ENCODE data around the gene SOX18. TPM values are rescaled to one million over a fixed set of nuclear protein-coding genes. Genes with fewer than 3 reads are reported as not detected.

The SOX18 gene
- total and polyA plus RNA-seq, 2 experiments from 2014 or later = 0.21 TPM; not detected in 1

- Mint-ChIP-seq H3K4me1 (peaks cover 30% of the 10 kb centered on the region), H3K9me3 (no peaks in the 10 kb centered on the region), H3K27me3 (ENCODE audit: insufficient read depth, low read depth, poor library complexity) (peaks cover 72% of the 10 kb centered on the region), H3K36me3 (ENCODE audit: low read depth) (no peaks in the 10 kb centered on the region; the same call in 2 of the 3 replicates), H3K4me3 (peak overlapping the region; percentile 64), H3K27ac (no peak overlapping the region)
- Histone ChIP-seq H3K27ac (ENCODE audit: low read depth) (no peak overlapping the region), H3F3A (replicated peaks; ENCODE audit: low read depth) (peaks cover 10% of the 10 kb centered on the region; the same call in 1 of the 2 replicates), H3K4me2 (peak overlapping the region; percentile 88), H3K36me3 (ENCODE audit: insufficient read depth) (no peaks in the 10 kb centered on the region), H3K79me2 (replicated peaks; ENCODE audit: insufficient read depth) (no peaks in the 10 kb centered on the region), H3K27me3 (ENCODE audit: insufficient read depth) (peaks cover 91% of the 10 kb centered on the region), H3K9me2 (ENCODE audit: insufficient read depth) (no peaks in the 10 kb centered on the region), H3K4me1 (ENCODE audit: insufficient read depth) (peaks cover 35% of the 10 kb centered on the region), H3K4me3 (peak overlapping the region; percentile 63), H4K20me1 (replicated peaks; ENCODE audit: insufficient read depth) (no peaks in the 10 kb centered on the region), H2AFZ (no peak overlapping the region)
- DNase-seq (ENCODE audit: low spot score) (peak; percentile 29), ATAC-seq (no peak)
- no peak for TF ChIP-seq STAT1 (IDR thresholded peaks at IDR 0.05; ENCODE audit: unreplicated experiment)
- no peak for TF ChIP-seq REST (IDR thresholded peaks at IDR 0.05; ENCODE audit: unreplicated experiment)
- no peak for TF ChIP-seq NANOG (IDR thresholded peaks at IDR 0.05; ENCODE audit: borderline replicate concordance)
- no peak for TF ChIP-seq ZNF462 (CRISPR knock-in tag; IDR thresholded peaks at IDR 0.05)
- TF ChIP-seq EZH2 (IDR thresholded peaks at IDR 0.05; ENCODE audit: low read depth, unreplicated experiment) = no peak
- no peak for TF ChIP-seq POLR2AphosphoS5 (IDR thresholded peaks at IDR 0.05; ENCODE audit: low read depth)
- TF ChIP-seq JUNB (IDR thresholded peaks at IDR 0.05; ENCODE audit: unreplicated experiment) = no peak
Observed at GRCh38 chr20:64041781-64042053, 7.7 kb downstream of the SOX18 start.

Data from GM23338 (cell line).